ENCODE measurements around the gene ARG1. TPM values are rescaled to one million over a fixed set of nuclear protein-coding genes. Genes with fewer than 3 reads are reported as not detected.

Gene ARG1
- total RNA-seq, 6 experiments from 2014 or later: not detected

DNA sequence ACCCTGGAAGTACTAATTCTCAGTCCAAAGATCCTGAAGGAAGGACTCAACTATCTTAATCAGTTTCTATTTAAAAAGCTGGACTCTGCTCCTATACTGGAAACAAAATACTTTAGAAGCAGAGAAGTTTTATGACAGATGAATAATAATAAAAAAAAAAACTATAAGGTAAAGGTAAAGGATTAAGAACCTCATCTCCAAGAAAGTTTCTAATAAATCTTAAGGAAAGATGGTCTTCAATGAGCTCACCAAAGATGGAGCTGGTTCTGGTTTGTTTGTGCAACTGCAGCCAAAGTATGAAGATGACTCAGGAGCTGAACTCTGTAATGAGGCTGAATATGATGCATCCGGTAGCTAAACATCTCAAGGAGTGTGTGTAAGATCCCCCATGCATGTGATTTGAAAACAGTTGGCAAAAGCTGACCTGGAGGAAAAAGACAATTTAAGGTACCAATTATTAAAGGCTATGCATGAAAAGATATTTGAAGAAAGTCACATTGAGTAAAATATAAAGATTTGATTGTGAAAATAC is 29.8 kb downstream of the ARG1 start:
- peaks cover 33% of the 10 kb centered on the region for H3K36me3 Mint-ChIP-seq (ENCODE audit: low read depth)
- DNase-seq: peak; percentile 90
- no peak overlapping the region for H3K4me3 Mint-ChIP-seq
- peak overlapping the region; percentile 81 for H3K27ac Mint-ChIP-seq
- no peaks in the 10 kb centered on the region for H3K9me3 Mint-ChIP-seq
- H3K4me1 Mint-ChIP-seq (ENCODE audit: low read depth): peaks cover 27% of the 10 kb centered on the region
- TF ChIP-seq, protein P1, sequence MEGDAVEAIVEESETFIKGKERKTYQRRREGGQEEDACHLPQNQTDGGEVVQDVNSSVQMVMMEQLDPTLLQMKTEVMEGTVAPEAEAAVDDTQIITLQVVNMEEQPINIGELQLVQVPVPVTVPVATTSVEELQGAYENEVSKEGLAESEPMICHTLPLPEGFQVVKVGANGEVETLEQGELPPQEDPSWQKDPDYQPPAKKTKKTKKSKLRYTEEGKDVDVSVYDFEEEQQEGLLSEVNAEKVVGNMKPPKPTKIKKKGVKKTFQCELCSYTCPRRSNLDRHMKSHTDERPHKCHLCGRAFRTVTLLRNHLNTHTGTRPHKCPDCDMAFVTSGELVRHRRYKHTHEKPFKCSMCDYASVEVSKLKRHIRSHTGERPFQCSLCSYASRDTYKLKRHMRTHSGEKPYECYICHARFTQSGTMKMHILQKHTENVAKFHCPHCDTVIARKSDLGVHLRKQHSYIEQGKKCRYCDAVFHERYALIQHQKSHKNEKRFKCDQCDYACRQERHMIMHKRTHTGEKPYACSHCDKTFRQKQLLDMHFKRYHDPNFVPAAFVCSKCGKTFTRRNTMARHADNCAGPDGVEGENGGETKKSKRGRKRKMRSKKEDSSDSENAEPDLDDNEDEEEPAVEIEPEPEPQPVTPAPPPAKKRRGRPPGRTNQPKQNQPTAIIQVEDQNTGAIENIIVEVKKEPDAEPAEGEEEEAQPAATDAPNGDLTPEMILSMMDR (IDR thresholded peaks at IDR 0.05): no peak
- no peaks in the 10 kb centered on the region for H3K27me3 Mint-ChIP-seq (ENCODE audit: insufficient read depth)

DNA sequence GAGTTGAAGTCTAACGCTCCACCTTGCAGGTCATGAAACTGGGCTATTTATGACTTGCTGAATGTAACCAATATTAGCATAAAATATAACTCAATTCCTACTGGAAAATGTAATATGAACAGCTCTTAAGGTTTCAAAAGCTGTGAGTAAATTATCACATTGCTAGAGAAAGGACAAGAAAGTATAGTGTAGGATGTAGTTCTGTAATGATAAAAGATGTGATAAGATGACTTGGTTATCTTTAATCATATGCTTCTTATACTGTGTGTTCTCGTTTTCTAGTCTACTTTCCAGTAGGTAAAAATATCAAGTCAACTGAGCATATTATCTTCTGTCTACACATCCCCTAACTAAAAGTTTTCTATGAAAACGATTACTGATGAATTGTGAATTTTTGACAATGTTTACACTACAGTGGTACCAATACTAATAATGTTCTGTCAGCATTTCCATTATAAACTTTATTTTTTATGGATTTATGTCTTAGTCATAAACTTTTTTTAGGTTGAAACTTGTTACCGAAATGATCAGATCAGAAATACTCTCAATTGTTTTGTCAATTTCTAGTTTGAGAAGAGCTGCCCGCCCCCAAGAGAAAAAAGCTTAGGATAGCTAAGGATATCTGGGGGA is 40.4 kb downstream of the ARG1 start:
- Mint-ChIP-seq H3K27ac (no peak overlapping the region), H3K4me3 (no peak overlapping the region), H3K4me1 (ENCODE audit: low read depth) (no peaks in the 10 kb centered on the region), H3K36me3 (ENCODE audit: low read depth) (peaks cover 3% of the 10 kb centered on the region; the same call in 1 of the 2 replicates), H3K9me3 (no peaks in the 10 kb centered on the region), H3K27me3 (ENCODE audit: insufficient read depth) (no peaks in the 10 kb centered on the region)
- TF ChIP-seq, protein P1 (IDR thresholded peaks at IDR 0.05): no peak
- no peak for DNase-seq

DNA sequence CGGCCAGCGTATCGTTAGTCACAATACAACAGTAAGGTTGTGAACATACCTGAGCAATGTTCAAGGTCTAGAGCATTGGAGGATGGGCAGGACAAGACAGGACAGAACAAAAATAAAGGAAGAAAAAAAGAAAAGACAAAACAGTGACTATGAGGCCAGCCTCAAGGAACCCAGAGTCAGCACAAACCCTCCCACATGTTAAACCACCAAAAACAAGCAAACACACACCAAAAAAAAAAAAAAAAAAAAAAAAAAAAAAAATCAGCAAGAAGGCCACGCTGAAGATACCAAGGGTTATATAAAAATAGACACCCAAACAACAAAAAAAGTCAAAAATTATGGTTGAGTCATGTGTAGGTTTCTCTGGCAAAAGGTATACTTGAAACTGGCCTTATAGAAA is 42.2 kb downstream of the ARG1 start:
- Mint-ChIP-seq H3K36me3 (ENCODE audit: low read depth) (0 out of 2 replicates have a peak, but pooled peaks cover 5% of the 10 kb centered on the region), H3K4me1 (ENCODE audit: low read depth) (no peaks in the 10 kb centered on the region), H3K27ac (no peak overlapping the region), H3K27me3 (ENCODE audit: insufficient read depth) (no peaks in the 10 kb centered on the region), H3K4me3 (no peak overlapping the region), H3K9me3 (no peaks in the 10 kb centered on the region)
- no peak for DNase-seq
- TF ChIP-seq, protein P1 (IDR thresholded peaks at IDR 0.05): no peak

DNA sequence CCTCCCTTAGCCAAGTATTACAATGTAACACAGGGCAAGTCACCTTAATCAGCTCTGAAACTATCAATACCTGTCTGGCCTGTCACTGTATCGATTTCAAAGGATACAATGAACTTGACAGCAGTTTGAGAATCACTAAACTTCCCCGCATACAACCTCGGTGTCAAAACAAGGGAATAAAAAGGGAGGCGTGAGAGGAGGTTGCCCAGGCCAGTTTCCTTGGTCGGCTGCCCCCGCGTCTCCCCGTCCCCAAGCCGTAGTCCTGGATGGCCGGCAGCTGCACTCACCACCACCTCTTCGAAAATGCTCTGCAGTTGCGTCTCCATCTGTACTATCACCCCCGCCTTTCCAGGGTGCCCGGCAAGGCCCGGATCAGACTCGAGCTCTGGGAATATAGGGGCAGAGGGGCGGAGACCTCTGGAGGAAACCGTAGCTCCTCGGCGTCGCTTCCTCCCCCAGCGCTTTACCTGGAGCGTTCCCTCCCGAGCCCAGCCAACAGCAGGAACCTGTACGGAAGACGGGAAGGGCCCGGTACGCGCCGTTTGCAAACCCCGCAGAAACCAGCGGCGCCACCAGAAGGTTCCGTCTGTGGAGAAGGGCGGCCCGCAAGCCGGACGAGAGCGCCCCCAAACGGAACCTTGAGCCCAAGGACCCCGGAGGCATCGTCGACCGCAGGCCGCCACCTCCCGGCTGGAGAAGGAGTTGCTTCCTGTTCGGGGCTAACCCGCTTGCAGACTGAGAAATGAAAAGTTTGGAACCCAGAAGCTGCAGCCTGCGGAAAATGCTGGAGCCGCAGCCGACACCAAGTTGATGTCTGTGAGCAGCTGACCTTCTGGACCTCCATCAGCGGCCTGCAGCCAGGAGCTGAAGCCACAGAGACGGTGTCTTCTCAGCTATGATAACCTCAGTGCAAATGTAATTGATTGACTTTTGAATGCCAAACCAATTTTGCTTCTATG is 55.0 kb downstream of the ARG1 start, which contains the start of gene MED23:
Gene MED23 (minus strand): TSS at position 519 of the 959 bp plus-strand sequence. CDS start 193 bp downstream, at position 326.
- no peaks in the 10 kb centered on the region for H3K9me3 Mint-ChIP-seq
- TF ChIP-seq, protein P1 (IDR thresholded peaks at IDR 0.05): peak; percentile 96
- DNase-seq: peak; percentile 90

DNA sequence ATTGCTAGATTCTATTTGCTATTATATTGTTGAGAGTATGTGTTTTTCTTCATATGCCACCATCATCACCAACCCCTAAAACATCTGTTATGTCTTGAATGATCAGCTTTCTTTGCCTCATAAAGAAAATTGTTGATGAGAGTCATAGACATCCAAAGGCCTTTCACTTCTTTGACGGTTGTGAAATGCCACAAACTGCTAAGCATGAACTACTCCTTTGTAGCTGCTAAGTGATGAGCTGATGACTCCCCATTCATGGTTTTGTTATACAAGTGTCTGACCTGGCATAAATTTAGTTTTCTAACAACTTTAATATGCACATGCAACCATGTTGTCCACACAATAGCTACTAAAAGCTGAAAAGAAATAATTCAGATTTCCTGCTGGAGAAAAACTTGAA is 55.7 kb downstream of the ARG1 start:
- Mint-ChIP-seq H3K27me3 (ENCODE audit: insufficient read depth) (peaks cover 2% of the 10 kb centered on the region; the same call in 1 of the 2 replicates), H3K36me3 (ENCODE audit: low read depth) (peaks cover 6% of the 10 kb centered on the region), H3K27ac (peak overlapping the region; percentile 32), H3K9me3 (no peaks in the 10 kb centered on the region), H3K4me1 (ENCODE audit: low read depth) (peaks cover 36% of the 10 kb centered on the region), H3K4me3 (peak overlapping the region; percentile 97)
- DNase-seq: no peak
- TF ChIP-seq, protein P1 (IDR thresholded peaks at IDR 0.05): no peak

More for the DNA sequence above, 55.0 kb downstream of the ARG1 start, which contains the start of gene MED23:
- peaks cover 2% of the 10 kb centered on the region; the same call in 1 of the 2 replicates for H3K27me3 Mint-ChIP-seq (ENCODE audit: insufficient read depth)
- peaks cover 36% of the 10 kb centered on the region for H3K4me1 Mint-ChIP-seq (ENCODE audit: low read depth)
- H3K27ac Mint-ChIP-seq: peak within 1 kb of the TSS; percentile 81
- peak within 1 kb of the TSS; percentile 97 for H3K4me3 Mint-ChIP-seq
- peaks cover 6% of the 10 kb centered on the region for H3K36me3 Mint-ChIP-seq (ENCODE audit: low read depth)

Measured in HFFc6 (cell line).